Activated naive CD8-positive, alpha-beta T cell treated with anti-CD3 and anti-CD28 coated beads, Interleukin-2, amount 50 U/mL, for 24 hours (primary cell): ENCODE data around the gene HDLBP.

Experiments
- ATAC-seq: fragments of 150-1000 bp; cut with Tn5 transposase; one replicate; pipeline ENCODE4 v1.10.0; 2021
- DNase-seq: peaks from one replicate; pipeline ENCODE4 v3.0.0; 2021
- H3K27ac Mint-ChIP-seq: one replicate; pipeline ENCODE4 v1.8.0; 2021; ENCODE audit warnings: mild to moderate bottlenecking, mixed read lengths
- H3K27me3 Mint-ChIP-seq: one replicate; pipeline ENCODE4 v1.8.0; 2021; ENCODE audit warnings: mixed read lengths
- H3K36me3 Mint-ChIP-seq: one replicate; pipeline ENCODE4 v1.8.0; 2021; ENCODE audit warnings: low read depth, mixed read lengths
- H3K4me1 Mint-ChIP-seq: one replicate; pipeline ENCODE4 v1.8.0; 2021; ENCODE audit warnings: mixed read lengths
- H3K4me3 Mint-ChIP-seq: one replicate; pipeline ENCODE4 v1.8.0; 2021; ENCODE audit warnings: mild to moderate bottlenecking, moderate library complexity, mixed read lengths
- H3K9me3 Mint-ChIP-seq: one replicate; pipeline ENCODE4 v1.8.0; 2021; ENCODE audit warnings: mixed read lengths

Gene HDLBP

GRCh38 chr2:241219856-241220356 lies 95.6 kb downstream of the HDLBP start:
- H3K4me3 Mint-ChIP-seq, result no peak overlapping the region
- DNase-seq (no peak), ATAC-seq (no peak)
- peaks cover 9% of the 10 kb centered on the region for H3K4me1 Mint-ChIP-seq
- H3K9me3 Mint-ChIP-seq, result no peaks in the 10 kb centered on the region
- H3K27ac Mint-ChIP-seq, result no peak overlapping the region
- peaks cover 17% of the 10 kb centered on the region for H3K27me3 Mint-ChIP-seq
- H3K36me3 Mint-ChIP-seq, result no peaks in the 10 kb centered on the region

DNA sequence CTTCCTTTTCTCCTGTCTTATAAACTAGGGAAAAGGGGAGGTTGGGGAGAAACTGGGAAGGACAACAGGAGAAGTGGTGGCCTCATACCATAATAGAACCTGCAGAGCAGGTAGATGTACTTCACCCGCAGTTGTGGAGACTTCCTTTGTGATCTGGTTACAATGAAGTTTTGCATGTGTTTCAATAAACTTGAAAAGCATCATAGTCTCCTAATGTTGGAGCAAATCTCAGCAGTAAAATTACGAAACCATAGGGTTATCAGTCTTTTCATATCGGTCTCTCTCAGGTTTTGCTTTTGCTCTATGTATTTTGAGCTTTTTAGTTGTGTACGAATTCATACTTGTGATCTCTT lies 96.5 kb downstream of the HDLBP start:
- no peak for ATAC-seq
- no peak for DNase-seq
- Mint-ChIP-seq H3K9me3 (no peaks in the 10 kb centered on the region), H3K27me3 (peaks cover 17% of the 10 kb centered on the region), H3K27ac (no peak overlapping the region), H3K4me1 (peaks cover 9% of the 10 kb centered on the region), H3K4me3 (peak overlapping the region; percentile 85), H3K36me3 (no peaks in the 10 kb centered on the region)

DNA sequence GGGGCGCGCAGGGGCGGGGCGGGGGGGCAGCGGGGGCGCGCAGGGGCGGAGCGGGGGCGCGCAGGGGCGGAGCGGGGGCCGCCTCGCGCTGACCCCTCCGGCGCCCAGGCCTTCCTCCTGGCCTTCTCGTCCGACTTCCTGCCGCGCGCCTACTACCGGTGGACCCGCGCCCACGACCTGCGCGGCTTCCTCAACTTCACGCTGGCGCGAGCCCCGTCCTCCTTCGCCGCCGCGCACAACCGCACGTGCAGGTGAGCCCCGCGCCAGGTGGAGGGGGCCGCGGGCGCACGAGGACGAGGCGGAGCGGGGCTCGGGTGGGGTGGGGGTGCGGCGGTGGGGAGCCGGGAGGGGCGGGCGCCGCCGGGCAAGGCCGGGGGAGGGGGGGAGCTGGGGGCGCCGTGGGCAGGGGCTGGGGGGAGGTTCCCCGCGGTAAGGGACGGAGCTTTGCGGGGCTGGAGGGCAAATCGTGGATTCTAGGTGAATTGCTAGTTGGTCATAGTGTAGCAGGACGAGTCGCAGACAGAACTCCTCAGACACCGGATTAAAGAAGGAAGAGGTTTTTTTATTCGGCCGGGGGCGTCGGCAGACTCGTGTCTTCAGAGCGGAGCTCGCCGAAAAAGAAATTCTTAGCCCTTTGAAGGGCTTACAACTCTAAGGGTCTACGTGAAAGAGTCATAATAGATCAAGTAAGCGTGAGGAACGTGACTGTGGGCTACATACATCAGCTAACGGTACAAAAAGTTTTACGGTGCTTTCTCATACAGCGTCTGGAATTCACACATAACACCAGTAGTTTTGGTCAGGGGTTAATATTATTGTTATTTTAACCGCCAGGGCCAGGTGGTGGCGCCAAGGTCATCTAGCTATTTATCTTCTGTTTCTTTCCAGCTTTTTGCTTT lies 97.1 kb downstream of the HDLBP start:
- H3K4me1 Mint-ChIP-seq, result peaks cover 9% of the 10 kb centered on the region
- DNase-seq, result peak; percentile 42
- peak; percentile 18 for ATAC-seq
- H3K27me3 Mint-ChIP-seq, result peaks cover 17% of the 10 kb centered on the region
- H3K36me3 Mint-ChIP-seq, result no peaks in the 10 kb centered on the region
- peak overlapping the region; percentile 65 for H3K27ac Mint-ChIP-seq
- H3K9me3 Mint-ChIP-seq, result no peaks in the 10 kb centered on the region
- peak overlapping the region; percentile 85 for H3K4me3 Mint-ChIP-seq

DNA sequence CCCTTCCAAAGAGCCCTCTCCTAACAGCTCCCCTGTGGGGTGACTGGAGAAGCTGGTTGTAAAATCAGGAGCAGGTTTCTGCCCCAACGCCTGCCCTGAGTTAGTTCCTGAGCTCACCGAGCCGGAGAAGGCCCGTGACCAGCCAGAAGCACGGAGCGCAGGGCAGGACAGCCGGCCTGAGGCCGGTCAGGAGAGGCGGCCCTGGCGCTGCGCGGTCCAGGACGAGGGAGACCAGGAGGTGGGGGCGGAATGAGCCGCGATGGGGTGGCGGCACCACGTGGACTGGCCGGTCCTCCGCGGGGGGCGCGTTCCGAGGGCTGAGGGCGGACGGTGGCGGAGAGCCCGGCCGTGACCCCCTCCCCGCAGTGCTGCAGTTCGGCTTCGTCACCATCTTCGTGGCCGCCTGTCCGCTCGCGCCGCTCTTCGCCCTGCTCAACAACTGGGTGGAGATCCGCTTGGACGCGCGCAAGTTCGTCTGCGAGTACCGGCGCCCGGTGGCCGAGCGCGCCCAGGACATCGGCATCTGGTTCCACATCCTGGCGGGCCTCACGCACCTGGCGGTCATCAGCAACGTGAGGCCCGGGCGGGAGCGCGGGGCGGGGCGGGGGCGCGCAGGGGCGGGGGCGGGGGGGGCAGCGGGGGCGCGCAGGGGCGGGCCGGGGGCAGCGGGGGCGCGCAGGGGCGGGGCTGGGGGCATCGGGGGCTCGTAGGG lies 98.0 kb downstream of the HDLBP start:
- ATAC-seq (peak; percentile 21), DNase-seq (peak; percentile 39)
- Mint-ChIP-seq H3K9me3 (no peaks in the 10 kb centered on the region), H3K4me1 (peaks cover 9% of the 10 kb centered on the region), H3K36me3 (no peaks in the 10 kb centered on the region), H3K27me3 (peaks cover 17% of the 10 kb centered on the region), H3K4me3 (peak overlapping the region; percentile 71), H3K27ac (no peak overlapping the region)

DNA sequence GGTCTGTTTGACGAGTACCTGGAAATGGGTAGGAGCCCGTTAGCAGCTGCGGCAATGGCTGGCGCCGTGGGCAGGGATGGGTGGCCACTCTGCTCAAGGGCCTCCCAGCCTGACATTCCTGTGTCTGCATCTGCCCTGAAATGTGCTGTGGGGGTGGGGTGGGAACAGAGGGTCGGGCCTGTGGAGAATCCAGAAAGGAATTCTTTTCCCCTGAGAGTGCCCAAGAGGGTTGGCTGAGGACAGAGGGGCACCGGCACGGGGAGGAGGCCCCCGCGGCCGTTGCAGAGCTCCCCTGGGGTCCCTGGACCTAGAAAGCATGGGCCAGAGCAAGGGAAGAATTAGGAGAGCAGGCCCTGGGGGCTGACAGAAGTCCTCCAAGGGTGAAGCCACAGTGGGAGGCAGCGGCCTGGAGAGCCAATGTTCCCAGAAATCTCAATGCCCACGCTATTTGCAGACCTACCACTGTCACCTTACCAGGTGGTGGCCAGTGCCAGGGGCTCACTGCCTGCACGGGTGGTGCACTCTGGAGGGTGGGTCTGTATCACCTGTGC lies 99.2 kb downstream of the HDLBP start:
- H3K27ac Mint-ChIP-seq, result no peak overlapping the region
- no peaks in the 10 kb centered on the region for H3K9me3 Mint-ChIP-seq
- peaks cover 9% of the 10 kb centered on the region for H3K4me1 Mint-ChIP-seq
- H3K27me3 Mint-ChIP-seq, result peaks cover 17% of the 10 kb centered on the region
- ATAC-seq (no peak), DNase-seq (no peak)
- no peaks in the 10 kb centered on the region for H3K36me3 Mint-ChIP-seq
- H3K4me3 Mint-ChIP-seq, result peak overlapping the region; percentile 33

- DNase-seq (no peak), ATAC-seq (no peak)
- Mint-ChIP-seq H3K27me3 (peaks cover 17% of the 10 kb centered on the region), H3K4me3 (no peak overlapping the region), H3K9me3 (no peaks in the 10 kb centered on the region), H3K4me1 (peaks cover 9% of the 10 kb centered on the region), H3K36me3 (no peaks in the 10 kb centered on the region), H3K27ac (no peak overlapping the region)
Measured at GRCh38 chr2:241215421-241215820, 100.1 kb downstream of the HDLBP start.

- Mint-ChIP-seq H3K27me3 (peaks cover 15% of the 10 kb centered on the region), H3K9me3 (no peaks in the 10 kb centered on the region), H3K4me3 (no peak overlapping the region), H3K36me3 (no peaks in the 10 kb centered on the region), H3K4me1 (peaks cover 9% of the 10 kb centered on the region), H3K27ac (no peak overlapping the region)
- ATAC-seq (no peak), DNase-seq (no peak)
Measured at GRCh38 chr2:241214766-241215165, 100.7 kb downstream of the HDLBP start.

- H3K27me3 Mint-ChIP-seq, result peaks cover 11% of the 10 kb centered on the region
Measured at GRCh38 chr2:241214209-241214608, 101.3 kb downstream of the HDLBP start.

GRCh38 chr2:241213567-241213966 lies 101.9 kb downstream of the HDLBP start:
- ATAC-seq (no peak), DNase-seq (no peak)
- Mint-ChIP-seq H3K27me3 (peaks cover 6% of the 10 kb centered on the region), H3K4me3 (no peak overlapping the region), H3K27ac (no peak overlapping the region), H3K9me3 (no peaks in the 10 kb centered on the region), H3K4me1 (peaks cover 2% of the 10 kb centered on the region), H3K36me3 (no peaks in the 10 kb centered on the region)

More at GRCh38 chr2:241214209-241214608, 101.3 kb downstream of the HDLBP start:
- DNase-seq (no peak), ATAC-seq (no peak)
- Mint-ChIP-seq H3K27ac (no peak overlapping the region), H3K4me3 (no peak overlapping the region), H3K4me1 (peaks cover 7% of the 10 kb centered on the region), H3K36me3 (no peaks in the 10 kb centered on the region), H3K9me3 (no peaks in the 10 kb centered on the region)

DNA sequence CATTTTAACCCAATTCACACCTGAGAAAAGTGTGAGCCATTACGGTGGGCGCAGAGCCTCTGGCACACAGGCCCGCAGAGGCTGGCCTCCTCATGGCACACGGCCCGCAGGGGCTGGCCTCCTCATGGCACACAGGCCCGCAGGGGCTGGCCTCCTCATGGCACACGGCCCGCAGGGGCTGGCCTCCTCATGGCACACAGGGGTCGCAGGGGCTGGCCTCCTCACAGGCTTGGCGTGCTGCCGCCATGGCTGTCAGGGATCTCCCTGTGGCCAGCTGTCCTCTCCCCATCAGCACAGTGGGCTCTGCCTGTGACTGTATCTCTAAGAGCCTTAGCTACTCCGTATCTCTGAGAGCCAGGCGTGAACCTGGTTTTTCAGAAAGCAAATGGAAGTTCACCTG lies 102.4 kb downstream of the HDLBP start:
- Mint-ChIP-seq H3K27ac (no peak overlapping the region), H3K9me3 (no peaks in the 10 kb centered on the region), H3K36me3 (no peaks in the 10 kb centered on the region), H3K4me3 (no peak overlapping the region), H3K27me3 (peaks cover 4% of the 10 kb centered on the region), H3K4me1 (no peaks in the 10 kb centered on the region)
- DNase-seq (no peak), ATAC-seq (no peak)

DNA sequence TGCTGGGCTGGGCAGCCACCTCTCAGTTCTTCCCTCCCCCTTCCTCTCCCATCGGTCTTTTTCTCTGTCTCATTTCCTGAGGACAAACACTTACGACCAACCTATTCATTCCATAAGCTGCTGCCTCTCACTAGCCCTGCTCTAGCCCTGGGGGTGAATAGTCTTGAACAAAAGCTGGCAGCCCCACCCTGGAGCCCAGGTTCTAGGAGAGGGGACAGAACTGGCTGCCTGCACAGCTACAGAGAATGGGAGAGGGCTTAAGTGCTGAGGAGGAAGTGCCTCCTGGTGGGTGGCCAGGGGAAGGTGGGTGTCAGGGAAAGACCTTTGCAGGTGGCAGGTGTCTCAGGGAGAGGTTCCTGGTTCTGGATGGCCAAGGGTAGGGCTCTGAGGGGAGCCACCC lies 104.2 kb downstream of the HDLBP start:
- H3K4me3 Mint-ChIP-seq, result no peak overlapping the region
- H3K9me3 Mint-ChIP-seq, result no peaks in the 10 kb centered on the region
- DNase-seq, result no peak
- no peak for ATAC-seq
- no peaks in the 10 kb centered on the region for H3K36me3 Mint-ChIP-seq
- no peak overlapping the region for H3K27ac Mint-ChIP-seq
- H3K27me3 Mint-ChIP-seq, result no peaks in the 10 kb centered on the region
- H3K4me1 Mint-ChIP-seq, result no peaks in the 10 kb centered on the region

GRCh38 chr2:241209271-241209670 lies 106.2 kb downstream of the HDLBP start:
- DNase-seq (no peak), ATAC-seq (no peak)
- no peak overlapping the region for H3K4me3 Mint-ChIP-seq
- H3K27ac Mint-ChIP-seq, result no peak overlapping the region
- no peaks in the 10 kb centered on the region for H3K4me1 Mint-ChIP-seq
- no peaks in the 10 kb centered on the region for H3K36me3 Mint-ChIP-seq
- no peaks in the 10 kb centered on the region for H3K27me3 Mint-ChIP-seq
- no peaks in the 10 kb centered on the region for H3K9me3 Mint-ChIP-seq

- Mint-ChIP-seq H3K27ac (no peak overlapping the region), H3K36me3 (no peaks in the 10 kb centered on the region), H3K4me1 (no peaks in the 10 kb centered on the region), H3K9me3 (no peaks in the 10 kb centered on the region), H3K4me3 (no peak overlapping the region), H3K27me3 (no peaks in the 10 kb centered on the region)
- DNase-seq (no peak), ATAC-seq (no peak)
Measured at GRCh38 chr2:241208058-241208457, 107.4 kb downstream of the HDLBP start.

GRCh38 chr2:241207641-241208040 lies 107.8 kb downstream of the HDLBP start:
- ATAC-seq, result no peak
- no peak for DNase-seq
- Mint-ChIP-seq H3K27ac (no peak overlapping the region), H3K27me3 (no peaks in the 10 kb centered on the region), H3K36me3 (no peaks in the 10 kb centered on the region), H3K4me3 (no peak overlapping the region), H3K4me1 (no peaks in the 10 kb centered on the region), H3K9me3 (no peaks in the 10 kb centered on the region)

GRCh38 chr2:241207151-241207550 lies 108.3 kb downstream of the HDLBP start:
- H3K4me1 Mint-ChIP-seq, result no peaks in the 10 kb centered on the region
- H3K36me3 Mint-ChIP-seq, result no peaks in the 10 kb centered on the region
- H3K27me3 Mint-ChIP-seq, result no peaks in the 10 kb centered on the region
- ATAC-seq, result no peak
- H3K27ac Mint-ChIP-seq, result no peak overlapping the region
- no peak for DNase-seq
- no peak overlapping the region for H3K4me3 Mint-ChIP-seq
- no peaks in the 10 kb centered on the region for H3K9me3 Mint-ChIP-seq
